Measurements from ENCODE around the gene ADPRS. TPM values are rescaled to one million over a fixed set of nuclear protein-coding genes. Genes with fewer than 3 reads are reported as not detected.

ADPRS gene
- total and polyA plus RNA-seq, 9 of the 15 experiments (the other 6 are each of a cell fraction or from before 2014, with no cell fraction given) = 5.9 to 40.0 (median 27.4) TPM

- TF ChIP-seq ZFP30 (CRISPR knock-in tag; IDR thresholded peaks at IDR 0.05; ENCODE audit: borderline replicate concordance) (no peak), ZNF639 (CRISPR knock-in tag; conservative IDR thresholded peaks at IDR 0.05 in 1 of 2, IDR thresholded peaks at IDR 0.05 in 1 of 2) (peak in 1 of 2 experiments; percentile 56; a peak in 1 of 4 replicates), TBP (optimal IDR thresholded peaks at IDR 0.05; ENCODE audit: low read depth, low read length) (peak; percentile 93), MEF2A (IDR thresholded peaks at IDR 0.05; ENCODE audit: control insufficient read depth, low read depth, low read length) (no peak), ZNF280A (IDR thresholded peaks at IDR 0.05; ENCODE audit: low read depth, partially characterized antibody) (no peak), CREB1 (IDR thresholded peaks at IDR 0.05) (peak; percentile 96), CREB1 (CRISPR knock-in tag; IDR thresholded peaks at IDR 0.05) (peak; percentile 96), NONO (IDR thresholded peaks at IDR 0.05; ENCODE audit: low read depth in 2 of 2, low read length in 1 of 2) (peak; percentile 85 to 95; a peak in 3 of 4 replicates), ZNF24 (IDR thresholded peaks at IDR 0.05) (peak; percentile 69), MCM2 (IDR thresholded peaks at IDR 0.05; ENCODE audit: low read depth) (no peak), ZBTB12 (CRISPR knock-in tag; IDR thresholded peaks at IDR 0.05) (peak; percentile 95), SMC3 (conservative IDR thresholded peaks at IDR 0.05; ENCODE audit: insufficient read depth, low read depth, low read length) (peak; percentile 74), KAT2B (IDR thresholded peaks at IDR 0.05; ENCODE audit: low read depth, low read length) (no peak), GTF3C2 (IDR thresholded peaks at IDR 0.05; ENCODE audit: borderline replicate concordance, extremely low read depth, insufficient read length) (no peak), ZNF696 (CRISPR knock-in tag; conservative IDR thresholded peaks at IDR 0.05) (no peak), SOX6 (IDR thresholded peaks at IDR 0.05) (peak; percentile 73), U2AF1 (optimal IDR thresholded peaks at IDR 0.05; ENCODE audit: low read depth, low read length) (peak; percentile 100), SP2 (IDR thresholded peaks at IDR 0.05; ENCODE audit: extremely low read depth, low read depth, low read length, poor library complexity, severe bottlenecking) (peak; percentile 99), CREM (IDR thresholded peaks at IDR 0.05; ENCODE audit: low read depth) (peak; percentile 99), ZKSCAN3 (CRISPR knock-in tag; IDR thresholded peaks at IDR 0.05) (no peak), PURB (CRISPR knock-in tag; IDR thresholded peaks at IDR 0.05; ENCODE audit: low read depth) (no peak)
These were observed at the start of gene ADPRS (continued) for GRCh38 chr1:36088577-36089392.
